ENCODE measurements around the gene CEP95. TPM values are rescaled to one million over a fixed set of nuclear protein-coding genes. Genes with fewer than 3 reads are reported as not detected.

The CEP95 gene
- total and polyA plus RNA-seq, 2 of the 13 experiments (the other 11 are each of a cell fraction or from before 2014, with no cell fraction given): 65.9 to 68.8 TPM

- 97% methylated on average over 6 of the region's 6 CpGs for WGBS (ENCODE audit: low lambda C conversion rate)
- H4K20me1 ChIP-seq (ENCODE audit: insufficient read depth, low read length): peaks cover 30% of the 10 kb centered on the region
- peak overlapping the region in 2 of 3 experiments; percentile 4; a peak in 1 of 6 replicates for H3K4me3 ChIP-seq (replicated peaks in 1 of 3; ENCODE audit: insufficient read depth in 1 of 3, low read depth in 2 of 3, low read length in 3 of 3)
- no peak for TF ChIP-seq ZNF576 (CRISPR knock-in tag; IDR thresholded peaks at IDR 0.05)
- TF ChIP-seq WIZ (CRISPR knock-in tag; IDR thresholded peaks at IDR 0.05): no peak
- intact Hi-C loops (cut with micrococcal nuclease; ENCODE audit: unreplicated experiment): loop anchor here (2.0 to 5.0 kb wide), 2 partner anchors 140 to 153 kb away; partner anchors contain the start of gene SMURF2
- no peak overlapping the region for H3K9ac ChIP-seq (ENCODE audit: insufficient read depth, low read depth, low read length)
- in situ Hi-C loops (cut with HindIII; ENCODE audit: extremely low pct_ligation_motif_present, low pct_unique_long_range_greater_than_20kb): loop anchor here (10.0 kb wide), 1 partner anchor 664 kb away; the partner anchor contains the start of gene SMARCD2
- H3K36me3 ChIP-seq (replicated peaks in 1 of 2; ENCODE audit: control insufficient read depth in 1 of 2, insufficient read depth in 2 of 2, low read length in 2 of 2): peaks cover 2 to 52% of the 10 kb centered on the region in 2 experiments
- H2AFZ ChIP-seq (ENCODE audit: low read length): no peak overlapping the region
- H3K4me1 ChIP-seq (ENCODE audit: insufficient read depth, low read length): peaks cover 19% of the 10 kb centered on the region
- no peak for FAIRE-seq
- peaks cover 0 to 3% of the 10 kb centered on the region in 2 experiments; a peak in 1 of 5 replicates for H3K27me3 ChIP-seq (ENCODE audit: control insufficient read depth in 1 of 2, insufficient read depth in 2 of 2, low read length in 2 of 2)
- peak overlapping the region; percentile 49 for H3K4me2 ChIP-seq (ENCODE audit: low read depth, low read length)
- no peak for ATAC-seq
- peaks cover 60% of the 10 kb centered on the region for H3K79me2 ChIP-seq (ENCODE audit: insufficient read depth, low read length)
- DNase-seq (ENCODE audit: low spot score): no peak
- H3K27ac ChIP-seq (ENCODE audit: extremely low read length, insufficient read depth, low read length): no peak overlapping the region
- BruUV-seq (replicated peaks): no TSS peak
- no peaks in the 10 kb centered on the region for H3K9me3 ChIP-seq (ENCODE audit: low read length)
- ChIA-PET POLR2A (no interaction called here), CTCF (ENCODE audit: low intra/inter-chr PET ratio, low total read pairs) (no interaction called here)
These were observed 2.4 kb downstream of the CEP95 start for GRCh38 chr17:64509179-64509578.

- H3K9ac ChIP-seq (ENCODE audit: insufficient read depth, low read depth, low read length): no peak overlapping the region
- H2AFZ ChIP-seq (ENCODE audit: low read length): no peak overlapping the region
- no peak overlapping the region for H3K27ac ChIP-seq (ENCODE audit: extremely low read length, insufficient read depth, low read length)
- WGBS (ENCODE audit: low lambda C conversion rate): 96% methylated on average over 2 of the region's 2 CpGs
- in situ Hi-C loops (cut with HindIII; ENCODE audit: extremely low pct_ligation_motif_present, low pct_unique_long_range_greater_than_20kb): no loop called here
- H3K4me2 ChIP-seq (ENCODE audit: low read depth, low read length): no peak overlapping the region
- H4K20me1 ChIP-seq (ENCODE audit: insufficient read depth, low read length): no peaks in the 10 kb centered on the region
- H3K4me3 ChIP-seq (replicated peaks in 1 of 3; ENCODE audit: insufficient read depth in 1 of 3, low read depth in 2 of 3, low read length in 3 of 3): no peak overlapping the region
- no peaks in the 10 kb centered on the region for H3K4me1 ChIP-seq (ENCODE audit: insufficient read depth, low read length)
- ChIA-PET POLR2A (interaction anchor here (2.2 kb wide), 1 partner anchor 9 kb away, joined by 15 read pairs; the partner anchor contains the start of genes CEP95 and DDX5), CTCF (ENCODE audit: low intra/inter-chr PET ratio, low total read pairs) (no interaction called here)
- intact Hi-C loops (cut with micrococcal nuclease; ENCODE audit: unreplicated experiment): no loop called here
- BruUV-seq (replicated peaks): no TSS peak
- TF ChIP-seq PAF1 (CRISPR knock-in tag; IDR thresholded peaks at IDR 0.05) (no peak), HCFC1 (IDR thresholded peaks at IDR 0.05; ENCODE audit: low read depth, low read length) (no peak)
- H3K79me2 ChIP-seq (ENCODE audit: insufficient read depth, low read length): peaks cover 8% of the 10 kb centered on the region
- no peaks in the 10 kb centered on the region for H3K27me3 ChIP-seq (ENCODE audit: control insufficient read depth in 1 of 2, insufficient read depth in 2 of 2, low read length in 2 of 2)
- H3K36me3 ChIP-seq (replicated peaks in 1 of 2; ENCODE audit: control insufficient read depth in 1 of 2, insufficient read depth in 2 of 2, low read length in 2 of 2): peaks cover 23 to 88% of the 10 kb centered on the region in 2 experiments
- DNase-seq (ENCODE audit: low spot score): no peak
- no peak for ATAC-seq
- FAIRE-seq: no peak
- no peaks in the 10 kb centered on the region for H3K9me3 ChIP-seq (ENCODE audit: low read length)
These were observed 8.6 kb downstream of the CEP95 start for GRCh38 chr17:64515419-64515818.

All from HepG2 (cell line).